Measurements from ENCODE around the gene TMSB4Y. TPM values are rescaled to one million over a fixed set of nuclear protein-coding genes. Genes with fewer than 3 reads are reported as not detected.

The TMSB4Y gene
- total RNA-seq, 1 donor from 2014 or later: not detected

GRCh38 chrY:13704121-13704930, 627 bp downstream of the TMSB4Y start:
- no peak overlapping the region for H3K27ac Mint-ChIP-seq (ENCODE audit: unreplicated experiment)
- no peaks in the 10 kb centered on the region for H3K27me3 Mint-ChIP-seq (ENCODE audit: unreplicated experiment)
- TF ChIP-seq CTCF (IDR thresholded peaks at IDR 0.05): no peak
- no peak overlapping the region for H3K4me3 Mint-ChIP-seq (ENCODE audit: unreplicated experiment)
- DNase-seq (ENCODE audit: extremely low spot score, unreplicated experiment): no peak
- no peaks in the 10 kb centered on the region for H3K9me3 Mint-ChIP-seq (ENCODE audit: unreplicated experiment)
- no peaks in the 10 kb centered on the region for H3K36me3 Mint-ChIP-seq (ENCODE audit: unreplicated experiment)
- H3K4me1 Mint-ChIP-seq (ENCODE audit: unreplicated experiment): no peaks in the 10 kb centered on the region

DNA sequence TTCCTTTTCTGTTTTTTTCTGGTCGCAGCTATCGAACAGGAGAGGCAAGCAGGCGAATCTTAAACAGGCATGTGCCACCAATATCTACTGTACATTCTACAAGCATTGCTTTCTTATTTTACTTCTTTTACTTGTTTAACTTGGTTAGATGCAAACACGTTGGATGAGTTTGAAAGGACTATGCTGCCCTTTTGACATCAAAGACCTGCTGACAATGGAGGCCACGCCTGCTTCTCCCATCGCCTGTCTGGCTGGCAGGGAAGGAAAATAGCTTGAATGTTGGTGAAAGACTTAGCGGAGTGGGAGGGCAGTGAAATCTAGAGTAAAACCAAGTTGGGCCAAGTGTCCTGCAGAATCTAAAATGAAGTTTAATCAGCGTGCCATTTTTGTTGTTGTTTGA, 1.5 kb downstream of the TMSB4Y start:
- Mint-ChIP-seq H3K9me3 (ENCODE audit: unreplicated experiment) (no peaks in the 10 kb centered on the region), H3K36me3 (ENCODE audit: unreplicated experiment) (no peaks in the 10 kb centered on the region), H3K4me1 (ENCODE audit: unreplicated experiment) (no peaks in the 10 kb centered on the region), H3K27me3 (ENCODE audit: unreplicated experiment) (no peaks in the 10 kb centered on the region), H3K4me3 (ENCODE audit: unreplicated experiment) (no peak overlapping the region), H3K27ac (ENCODE audit: unreplicated experiment) (no peak overlapping the region)
- TF ChIP-seq CTCF (IDR thresholded peaks at IDR 0.05): no peak
- DNase-seq (ENCODE audit: extremely low spot score, unreplicated experiment): no peak

DNA sequence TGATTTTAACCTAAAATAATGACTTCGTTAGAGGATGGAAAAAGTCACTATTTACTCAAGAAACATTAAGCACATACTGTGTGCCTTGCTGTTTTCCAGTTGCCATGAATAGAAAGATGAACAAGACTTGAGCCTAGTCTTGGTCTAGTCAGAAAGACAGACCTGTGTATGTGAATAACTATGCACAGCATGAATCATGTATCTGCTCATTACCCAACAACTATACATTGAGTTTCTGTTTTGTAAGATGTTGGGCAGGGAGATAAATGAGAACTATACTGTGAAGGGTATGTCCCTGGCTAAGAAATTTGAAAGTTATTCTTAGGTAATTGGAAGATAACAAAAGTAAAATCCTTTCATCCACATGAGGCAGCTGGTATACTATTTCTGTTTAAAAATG, 4.3 kb downstream of the TMSB4Y start:
- DNase-seq (ENCODE audit: extremely low spot score, unreplicated experiment): no peak
- Mint-ChIP-seq H3K9me3 (ENCODE audit: unreplicated experiment) (no peaks in the 10 kb centered on the region), H3K27ac (ENCODE audit: unreplicated experiment) (no peak overlapping the region), H3K36me3 (ENCODE audit: unreplicated experiment) (no peaks in the 10 kb centered on the region), H3K27me3 (ENCODE audit: unreplicated experiment) (no peaks in the 10 kb centered on the region), H3K4me1 (ENCODE audit: unreplicated experiment) (no peaks in the 10 kb centered on the region), H3K4me3 (ENCODE audit: unreplicated experiment) (no peak overlapping the region)
- no peak for TF ChIP-seq CTCF (IDR thresholded peaks at IDR 0.05)

- no peaks in the 10 kb centered on the region for H3K36me3 Mint-ChIP-seq (ENCODE audit: unreplicated experiment)
- H3K9me3 Mint-ChIP-seq (ENCODE audit: unreplicated experiment): no peaks in the 10 kb centered on the region
- no peak for TF ChIP-seq CTCF (IDR thresholded peaks at IDR 0.05)
- no peaks in the 10 kb centered on the region for H3K27me3 Mint-ChIP-seq (ENCODE audit: unreplicated experiment)
- no peak for DNase-seq (ENCODE audit: extremely low spot score, unreplicated experiment)
- H3K4me3 Mint-ChIP-seq (ENCODE audit: unreplicated experiment): no peak overlapping the region
- no peaks in the 10 kb centered on the region for H3K4me1 Mint-ChIP-seq (ENCODE audit: unreplicated experiment)
- H3K27ac Mint-ChIP-seq (ENCODE audit: unreplicated experiment): no peak overlapping the region
Measured at GRCh38 chrY:13718996-13719395, 15.3 kb downstream of the TMSB4Y start.

DNA sequence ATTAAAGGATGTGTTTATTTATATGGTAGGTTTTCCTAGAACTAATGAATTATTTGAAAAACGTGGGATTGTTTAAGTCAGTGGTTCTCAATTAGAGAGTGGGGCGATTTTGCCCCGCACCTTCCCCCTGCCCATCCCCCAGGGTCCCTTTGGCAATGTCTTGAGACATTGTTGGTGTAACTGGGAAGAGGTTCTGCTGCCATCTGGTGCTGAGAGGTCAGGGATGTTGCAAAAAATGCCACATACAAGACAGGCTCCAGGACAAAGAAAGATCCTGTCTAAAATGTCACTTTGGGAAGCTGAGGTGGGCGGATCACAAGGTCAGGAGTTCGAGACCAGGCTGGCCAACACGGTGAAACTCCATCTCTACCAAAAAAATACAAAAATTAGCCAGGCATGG, 25.8 kb downstream of the TMSB4Y start:
- no peak overlapping the region for H3K27ac Mint-ChIP-seq (ENCODE audit: unreplicated experiment)
- TF ChIP-seq CTCF (IDR thresholded peaks at IDR 0.05): no peak
- no peaks in the 10 kb centered on the region for H3K4me1 Mint-ChIP-seq (ENCODE audit: unreplicated experiment)
- H3K4me3 Mint-ChIP-seq (ENCODE audit: unreplicated experiment): no peak overlapping the region
- no peak for DNase-seq (ENCODE audit: extremely low spot score, unreplicated experiment)
- no peaks in the 10 kb centered on the region for H3K36me3 Mint-ChIP-seq (ENCODE audit: unreplicated experiment)
- H3K9me3 Mint-ChIP-seq (ENCODE audit: unreplicated experiment): no peaks in the 10 kb centered on the region
- no peaks in the 10 kb centered on the region for H3K27me3 Mint-ChIP-seq (ENCODE audit: unreplicated experiment)
